Breast epithelium (tissue), 4 donors: ENCODE measurements around the gene KRTAP2-1. TPM values are rescaled to one million over a fixed set of nuclear protein-coding genes. Genes with fewer than 3 reads are reported as not detected.

Experiments
- DNase-seq, 2 donors: peaks; one replicate each; pipeline ENCODE4 v3.0.0-alpha.2; 2019; ENCODE audit warnings: low spot score in 2 of 2
- H3K27ac ChIP-seq, 2 donors: fragments of 200-600 bp; sonication (generic) in 1 of 2; one replicate each; pipeline ENCODE4 v1.5.1; 2016 to 2019; ENCODE audit warnings: mild to moderate bottlenecking in 1 of 2
- H3K27me3 ChIP-seq, 2 donors: fragments of 200-600 bp; sonication (generic) in 1 of 2; one replicate each; pipeline versions ENCODE4 v1.5.1 to v1.6.0; 2017 to 2019; ENCODE audit warnings: control low read depth in 1 of 2, mild to moderate bottlenecking in 1 of 2
- H3K36me3 ChIP-seq: fragments of 200-600 bp; one replicate; pipeline ENCODE4 v1.5.1; 2019
- H3K4me1 ChIP-seq, 2 donors: fragments of 200-600 bp; sonication (generic); one replicate each; pipeline ENCODE4 v1.5.1; 2016 to 2019; ENCODE audit warnings: control low read depth in 1 of 2
- H3K4me3 ChIP-seq, 3 donors: fragments of 200-600 bp; sonication (generic); 1 replicate in 2 of 3; 2 replicates in 1 of 3; pipeline ENCODE4 v1.5.1; 2016 to 2019; ENCODE audit warnings: mild to moderate bottlenecking in 3 of 3, moderate library complexity in 2 of 3
- H3K9me3 ChIP-seq, 2 donors: fragments of 200-600 bp; sonication (generic) in 1 of 2; one replicate each; pipeline ENCODE4 v1.5.1; 2016 to 2019; ENCODE audit warnings: control low read depth in 1 of 2
- POLR2A ChIP-seq: fragments of 450-650 bp; IDR thresholded peaks from one replicate; pipeline ENCODE4 v1.6.1; 2016; ENCODE audit warnings: antibody characterized with exemption, mild to moderate bottlenecking, moderate library complexity
- POLR2AphosphoS5 ChIP-seq, 3 donors: sonication (generic); formaldehyde crosslinking; IDR thresholded peaks; one replicate each; pipeline ENCODE4 v1.6.1; 2017; ENCODE audit warnings: antibody characterized with exemption in 3 of 3
- intact Hi-C: fragments of 100-400 bp; cut with DNase I; formaldehyde crosslinking; loops from one replicate; pipeline ENCODE4 v1.15.1; 2023; ENCODE audit warnings: low total_unique reads
- total RNA-seq, 3 donors: library from RNA; depleted of rRNA; stranded (reverse); fragments of >200 nt; gene quantifications; one replicate each; pipeline ENCODE4 v1.1.0, GENCODE V29; 2016
- TF ChIP-seq, protein P1 (sequence below), 3 donors: fragments of 450-650 bp; IDR thresholded peaks; one replicate each; pipeline ENCODE4 v1.5.1; 2016 to 2017; ENCODE audit warnings: antibody characterized with exemption in 3 of 3, mild to moderate bottlenecking in 3 of 3, moderate library complexity in 3 of 3

Gene KRTAP2-1
- total RNA-seq, 3 donors from 2014 or later = not detected

- Histone ChIP-seq H3K4me1 (no peaks in the 10 kb centered on the region), H3K27ac (no peak within 1 kb of the TSS), H3K9me3 (no peaks in the 10 kb centered on the region), H3K36me3 (no peaks in the 10 kb centered on the region), H3K27me3 (no peaks in the 10 kb centered on the region), H3K4me3 (no peak within 1 kb of the TSS)
- intact Hi-C loops = no loop called here
- no peak for DNase-seq
- no peak for TF ChIP-seq POLR2A
- TF ChIP-seq, protein P1, sequence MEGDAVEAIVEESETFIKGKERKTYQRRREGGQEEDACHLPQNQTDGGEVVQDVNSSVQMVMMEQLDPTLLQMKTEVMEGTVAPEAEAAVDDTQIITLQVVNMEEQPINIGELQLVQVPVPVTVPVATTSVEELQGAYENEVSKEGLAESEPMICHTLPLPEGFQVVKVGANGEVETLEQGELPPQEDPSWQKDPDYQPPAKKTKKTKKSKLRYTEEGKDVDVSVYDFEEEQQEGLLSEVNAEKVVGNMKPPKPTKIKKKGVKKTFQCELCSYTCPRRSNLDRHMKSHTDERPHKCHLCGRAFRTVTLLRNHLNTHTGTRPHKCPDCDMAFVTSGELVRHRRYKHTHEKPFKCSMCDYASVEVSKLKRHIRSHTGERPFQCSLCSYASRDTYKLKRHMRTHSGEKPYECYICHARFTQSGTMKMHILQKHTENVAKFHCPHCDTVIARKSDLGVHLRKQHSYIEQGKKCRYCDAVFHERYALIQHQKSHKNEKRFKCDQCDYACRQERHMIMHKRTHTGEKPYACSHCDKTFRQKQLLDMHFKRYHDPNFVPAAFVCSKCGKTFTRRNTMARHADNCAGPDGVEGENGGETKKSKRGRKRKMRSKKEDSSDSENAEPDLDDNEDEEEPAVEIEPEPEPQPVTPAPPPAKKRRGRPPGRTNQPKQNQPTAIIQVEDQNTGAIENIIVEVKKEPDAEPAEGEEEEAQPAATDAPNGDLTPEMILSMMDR (IDR thresholded peaks at IDR 0.05) = no peak
- TF ChIP-seq POLR2AphosphoS5 (IDR thresholded peaks at IDR 0.05) = no peak
Observed at GRCh38 chr17:41029633-41030245, 17.4 kb downstream of the KRTAP2-1 start, which contains the start of gene KRTAP1-4. Gene KRTAP1-4, minus strand, starts transcription at chr17:41030195. Its CDS starts 117 bp downstream, at chr17:41030078.

DNA sequence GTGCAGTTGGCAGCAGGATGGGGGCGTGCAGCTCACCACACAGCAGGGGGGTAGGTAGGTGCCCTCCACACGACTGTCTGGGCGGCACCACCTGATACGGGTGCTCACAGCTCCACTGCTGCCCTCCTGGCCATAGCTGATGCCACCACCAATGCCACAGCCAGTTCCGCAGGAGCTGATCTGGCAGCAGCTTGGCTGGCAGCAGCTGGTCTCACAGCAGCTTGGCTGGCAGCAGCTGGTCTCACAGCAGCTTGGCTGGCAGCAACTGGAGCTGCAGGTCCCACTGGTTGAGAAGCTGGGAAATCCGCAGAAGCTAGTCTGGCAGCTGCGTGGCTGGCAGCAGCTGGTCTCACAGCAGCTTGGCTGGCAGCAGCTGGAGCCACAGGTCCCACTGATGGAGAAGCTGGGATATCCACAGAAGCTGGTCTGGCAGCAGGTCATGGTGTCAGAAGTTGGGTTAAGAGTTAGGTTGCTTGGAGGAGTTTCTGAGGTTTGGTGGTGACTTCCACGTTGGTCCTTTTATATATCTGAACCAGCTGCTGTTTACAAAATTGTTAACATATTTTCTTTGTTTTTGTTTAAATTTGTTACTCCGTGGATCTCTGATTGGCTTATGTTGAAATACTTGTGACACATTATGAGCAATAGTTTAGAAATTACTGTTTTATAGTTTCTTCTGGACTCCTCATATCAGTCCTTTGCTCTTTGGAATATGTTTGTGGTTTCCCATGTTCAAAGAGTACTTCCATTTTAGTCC is 20.2 kb downstream of the KRTAP2-1 start, which contains the start of gene KRTAP1-5:
Gene KRTAP1-5 (minus strand): TSS at position 494 of the 757 bp plus-strand sequence. CDS start 53 bp downstream, at position 441.
- intact Hi-C loops = no loop called here
- TF ChIP-seq POLR2AphosphoS5 (IDR thresholded peaks at IDR 0.05) = no peak
- TF ChIP-seq, protein P1 (IDR thresholded peaks at IDR 0.05) = no peak
- no peak for TF ChIP-seq POLR2A
- no peaks in the 10 kb centered on the region for H3K27me3 ChIP-seq
- H3K27ac ChIP-seq = no peak within 1 kb of the TSS
- DNase-seq = no peak
- H3K9me3 ChIP-seq = no peaks in the 10 kb centered on the region
- no peaks in the 10 kb centered on the region for H3K36me3 ChIP-seq
- H3K4me3 ChIP-seq = no peak within 1 kb of the TSS
- H3K4me1 ChIP-seq = no peaks in the 10 kb centered on the region

DNA sequence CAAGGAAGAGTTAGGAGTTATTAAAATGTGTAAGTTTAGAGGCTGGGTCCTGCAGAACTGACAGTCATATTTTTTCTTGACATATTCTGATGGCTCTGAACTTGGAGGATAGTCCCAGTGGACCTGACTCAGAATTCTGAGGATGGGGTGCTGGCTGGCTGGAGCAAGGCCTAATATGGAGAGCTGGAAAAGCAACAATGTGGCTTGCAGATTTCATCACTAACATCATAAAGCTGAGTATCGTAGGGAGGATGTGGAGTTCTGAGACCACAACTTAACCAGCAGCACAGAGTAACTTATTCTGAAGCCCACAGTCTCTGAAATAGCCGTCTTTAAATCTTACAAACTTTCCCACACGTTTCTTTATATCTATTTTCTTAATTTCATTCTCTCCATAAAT is 22.4 kb downstream of the KRTAP2-1 start:
- Histone ChIP-seq H3K36me3 (no peaks in the 10 kb centered on the region), H3K4me3 (no peak overlapping the region), H3K9me3 (no peaks in the 10 kb centered on the region), H3K27ac (no peak overlapping the region), H3K27me3 (no peaks in the 10 kb centered on the region), H3K4me1 (no peaks in the 10 kb centered on the region)
- no peak for DNase-seq
- TF ChIP-seq POLR2AphosphoS5 (IDR thresholded peaks at IDR 0.05) (no peak), POLR2A (no peak)
- TF ChIP-seq, protein P1 (IDR thresholded peaks at IDR 0.05) = no peak
- intact Hi-C loops = no loop called here

DNA sequence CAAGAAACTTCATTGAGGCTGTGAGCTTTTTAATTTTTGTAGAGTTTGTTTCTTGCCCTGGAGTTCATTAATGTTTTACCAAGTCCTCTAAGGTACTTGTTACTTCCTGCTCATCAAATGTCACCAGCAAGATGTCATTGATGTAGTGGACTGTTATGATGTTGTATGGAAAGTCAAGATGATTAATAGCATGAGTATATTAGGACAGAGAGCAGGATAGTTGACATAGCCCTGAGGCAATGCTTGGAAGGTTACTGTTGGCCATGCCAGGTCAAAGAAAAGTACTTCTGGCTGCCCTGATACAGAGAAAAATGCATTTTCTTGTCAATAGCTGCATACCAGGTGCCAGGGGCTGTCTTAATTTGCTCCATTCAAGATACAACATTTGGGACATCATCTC is 26.8 kb downstream of the KRTAP2-1 start:
- Histone ChIP-seq H3K36me3 (no peaks in the 10 kb centered on the region), H3K4me1 (no peaks in the 10 kb centered on the region), H3K27ac (no peak overlapping the region), H3K9me3 (no peaks in the 10 kb centered on the region), H3K27me3 (no peaks in the 10 kb centered on the region), H3K4me3 (no peak overlapping the region)
- intact Hi-C loops = no loop called here
- no peak for TF ChIP-seq POLR2AphosphoS5 (IDR thresholded peaks at IDR 0.05)
- TF ChIP-seq POLR2A = no peak
- TF ChIP-seq, protein P1 (IDR thresholded peaks at IDR 0.05) = no peak
- DNase-seq = no peak

GRCh38 chr17:41019415-41019814 is 27.7 kb downstream of the KRTAP2-1 start:
- Histone ChIP-seq H3K36me3 (no peaks in the 10 kb centered on the region), H3K4me1 (no peaks in the 10 kb centered on the region), H3K27ac (no peak overlapping the region), H3K4me3 (no peak overlapping the region), H3K9me3 (no peaks in the 10 kb centered on the region), H3K27me3 (no peaks in the 10 kb centered on the region)
- TF ChIP-seq, protein P1 (IDR thresholded peaks at IDR 0.05) = no peak
- TF ChIP-seq POLR2AphosphoS5 (IDR thresholded peaks at IDR 0.05) (no peak), POLR2A (no peak)
- no peak for DNase-seq
- intact Hi-C loops = loop anchor here (1.0 kb wide), 1 partner anchor 13 kb away; no protein-coding TSS in a partner anchor
